NCI-H460 (cell line): Measurements from ENCODE around the gene ALDH1L2. TPM values are rescaled to one million over a fixed set of nuclear protein-coding genes. Genes with fewer than 3 reads are reported as not detected.

Experiments used
- DNase-seq: peaks from one replicate; pipeline ENCODE4 v3.0.0-alpha.2; 2016; ENCODE audit warnings: low read depth; ENCODE audit errors: extremely low read depth
- total RNA-seq: library from RNA; depleted of rRNA; stranded (reverse); fragments of >200 nt; shearing (Covaris generic); gene quantifications from 2 replicates; pipeline ENCODE4 v1.2.3, GENCODE V29; 2014

Gene ALDH1L2
- total RNA-seq, 1 experiment from 2014 or later, result 54.1 TPM

GRCh38 chr12:105036937-105037649, 47.2 kb downstream of the ALDH1L2 start:
- no peak for DNase-seq

- no peak for DNase-seq
Observed at GRCh38 chr12:105033851-105034250, 50.4 kb downstream of the ALDH1L2 start.

GRCh38 chr12:105032703-105033357, 51.4 kb downstream of the ALDH1L2 start:
- no peak for DNase-seq

GRCh38 chr12:105030820-105031807, 53.1 kb downstream of the ALDH1L2 start:
- no peak for DNase-seq

GRCh38 chr12:105026411-105026810, 57.8 kb downstream of the ALDH1L2 start:
- no peak for DNase-seq

GRCh38 chr12:105025890-105026289, 58.4 kb downstream of the ALDH1L2 start:
- DNase-seq, result no peak

GRCh38 chr12:105024928-105025327, 59.3 kb downstream of the ALDH1L2 start:
- DNase-seq, result no peak

GRCh38 chr12:105020241-105020962, 63.9 kb downstream of the ALDH1L2 start:
- no peak for DNase-seq

GRCh38 chr12:105018776-105019175, 65.5 kb downstream of the ALDH1L2 start:
- no peak for DNase-seq

GRCh38 chr12:105018012-105018411, 66.2 kb downstream of the ALDH1L2 start:
- no peak for DNase-seq

- DNase-seq, result no peak
Observed at GRCh38 chr12:105015543-105015942, 68.7 kb downstream of the ALDH1L2 start.

GRCh38 chr12:105014603-105015002, 69.7 kb downstream of the ALDH1L2 start:
- DNase-seq, result no peak

GRCh38 chr12:105013892-105014291, 70.4 kb downstream of the ALDH1L2 start:
- no peak for DNase-seq

- DNase-seq, result no peak
Observed at GRCh38 chr12:105001476-105001875, 82.8 kb downstream of the ALDH1L2 start.

GRCh38 chr12:104999347-104999685, 84.9 kb downstream of the ALDH1L2 start:
- no peak for DNase-seq

- no peak for DNase-seq
Observed at GRCh38 chr12:104998423-104999346, 85.6 kb downstream of the ALDH1L2 start.

- no peak for DNase-seq
Observed at GRCh38 chr12:104997541-104997940, 86.7 kb downstream of the ALDH1L2 start.

GRCh38 chr12:104994336-104994735, 89.9 kb downstream of the ALDH1L2 start:
- no peak for DNase-seq

GRCh38 chr12:104991565-104992128, 92.6 kb downstream of the ALDH1L2 start:
- no peak for DNase-seq
